Vagina (tissue), 2 donors: ENCODE results near the gene NRDE2.

Source experiments
- POLR2A ChIP-seq, 2 donors: fragments of 450-650 bp; IDR thresholded peaks; one replicate each; pipeline ENCODE4 v1.6.1; 2017; ENCODE audit warnings: antibody characterized with exemption in 2 of 2, mild to moderate bottlenecking in 2 of 2, moderate library complexity in 2 of 2
- POLR2AphosphoS5 ChIP-seq, 2 donors: sonication (generic); formaldehyde crosslinking; IDR thresholded peaks; one replicate each; pipeline ENCODE4 v1.9.0; 2017; ENCODE audit warnings: antibody characterized with exemption in 2 of 2, mild to moderate bottlenecking in 2 of 2, low read depth in 1 of 2; ENCODE audit not compliant: insufficient read depth in 1 of 2
- TF ChIP-seq, protein P1 (sequence below), 3 experiments: fragments of 450-650 bp in 2 of 3; fragments of 200-600 bp in 1 of 3; sonication (generic) in 1 of 3; IDR thresholded peaks; one replicate each; pipeline ENCODE4 v1.5.1; 2017 to 2019; ENCODE audit warnings: antibody characterized with exemption in 3 of 3, mild to moderate bottlenecking in 2 of 3, moderate library complexity in 2 of 3

GRCh38 chr14:90321891-90322290, 9.8 kb downstream of the NRDE2 start:
- TF ChIP-seq POLR2A (IDR thresholded peaks at IDR 0.05), result no peak
- TF ChIP-seq, protein P1, sequence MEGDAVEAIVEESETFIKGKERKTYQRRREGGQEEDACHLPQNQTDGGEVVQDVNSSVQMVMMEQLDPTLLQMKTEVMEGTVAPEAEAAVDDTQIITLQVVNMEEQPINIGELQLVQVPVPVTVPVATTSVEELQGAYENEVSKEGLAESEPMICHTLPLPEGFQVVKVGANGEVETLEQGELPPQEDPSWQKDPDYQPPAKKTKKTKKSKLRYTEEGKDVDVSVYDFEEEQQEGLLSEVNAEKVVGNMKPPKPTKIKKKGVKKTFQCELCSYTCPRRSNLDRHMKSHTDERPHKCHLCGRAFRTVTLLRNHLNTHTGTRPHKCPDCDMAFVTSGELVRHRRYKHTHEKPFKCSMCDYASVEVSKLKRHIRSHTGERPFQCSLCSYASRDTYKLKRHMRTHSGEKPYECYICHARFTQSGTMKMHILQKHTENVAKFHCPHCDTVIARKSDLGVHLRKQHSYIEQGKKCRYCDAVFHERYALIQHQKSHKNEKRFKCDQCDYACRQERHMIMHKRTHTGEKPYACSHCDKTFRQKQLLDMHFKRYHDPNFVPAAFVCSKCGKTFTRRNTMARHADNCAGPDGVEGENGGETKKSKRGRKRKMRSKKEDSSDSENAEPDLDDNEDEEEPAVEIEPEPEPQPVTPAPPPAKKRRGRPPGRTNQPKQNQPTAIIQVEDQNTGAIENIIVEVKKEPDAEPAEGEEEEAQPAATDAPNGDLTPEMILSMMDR (IDR thresholded peaks at IDR 0.05), result no peak
- TF ChIP-seq POLR2AphosphoS5 (IDR thresholded peaks at IDR 0.05; ENCODE audit: insufficient read depth in 1 of 2, low read depth in 1 of 2), result no peak
